SK-N-MC (cell line): ENCODE measurements around the gene AQP5.

Experiments used
- DNase-seq: peaks from one replicate; pipeline ENCODE4 v3.0.0-alpha.2; 2011; ENCODE audit warnings: low read depth, low spot score
- H3K27ac ChIP-seq: fragments of 200-600 bp; sonication (generic); 2 replicates; pipeline ENCODE4 v1.5.1; 2016; ENCODE audit warnings: mixed run types
- H3K36me3 ChIP-seq: fragments of 200-600 bp; sonication (generic); 2 replicates; pipeline ENCODE4 v1.6.1; 2017; ENCODE audit warnings: antibody characterized with exemption, low read length, mixed read lengths; ENCODE audit not compliant: insufficient read depth
- H3K4me3 ChIP-seq: fragments of 200-600 bp; sonication (generic); 2 replicates; pipeline ENCODE4 v1.5.1; 2016
- H3K9ac ChIP-seq: fragments of 200-600 bp; sonication (generic); 2 replicates; pipeline ENCODE4 v1.8.0; 2017; ENCODE audit warnings: mixed run types, mixed read lengths; ENCODE audit not compliant: insufficient read length
- H3K9me3 ChIP-seq: fragments of 200-600 bp; sonication (generic); 2 replicates; pipeline ENCODE4 v1.6.1; 2017; ENCODE audit warnings: low read depth, mild to moderate bottlenecking, antibody characterized with exemption, low read length, moderate library complexity, mixed read lengths
- EZH2 ChIP-seq: fragments of 200-600 bp; sonication (generic); IDR thresholded peaks from one replicate; pipeline ENCODE4 v1.6.1; 2017; ENCODE audit warnings: antibody characterized with exemption
- FOXP2 ChIP-seq: optimal IDR thresholded peaks from 2 replicates; pipeline ENCODE3; 2011; ENCODE audit warnings: mild to moderate bottlenecking, moderate library complexity; ENCODE audit not compliant: insufficient read depth; ENCODE audit errors: extremely low read length, control extremely low read depth
- POLR2AphosphoS5 ChIP-seq: IDR thresholded peaks from 2 replicates; pipeline ENCODE4 v1.6.1; 2012; ENCODE audit warnings: mild to moderate bottlenecking, low read depth, low read length, borderline replicate concordance

Gene AQP5

GRCh38 chr12:49946086-49946485 lies 15.6 kb upstream of the AQP5 start:
- no peaks in the 10 kb centered on the region for H3K36me3 ChIP-seq
- no peak for DNase-seq
- no peak overlapping the region for H3K27ac ChIP-seq
- no peak for TF ChIP-seq POLR2AphosphoS5
- no peak for TF ChIP-seq FOXP2
- TF ChIP-seq EZH2, result no peak
- no peak overlapping the region for H3K9ac ChIP-seq
- H3K9me3 ChIP-seq, result no peaks in the 10 kb centered on the region
- H3K4me3 ChIP-seq, result no peak overlapping the region

- Histone ChIP-seq H3K36me3 (no peaks in the 10 kb centered on the region), H3K27ac (no peak overlapping the region), H3K9ac (no peak overlapping the region), H3K4me3 (no peak overlapping the region), H3K9me3 (no peaks in the 10 kb centered on the region)
- no peak for TF ChIP-seq POLR2AphosphoS5
- no peak for TF ChIP-seq EZH2
- no peak for TF ChIP-seq FOXP2
- DNase-seq, result no peak
These were observed 15.2 kb upstream of the AQP5 start for GRCh38 chr12:49946497-49946896.

DNA sequence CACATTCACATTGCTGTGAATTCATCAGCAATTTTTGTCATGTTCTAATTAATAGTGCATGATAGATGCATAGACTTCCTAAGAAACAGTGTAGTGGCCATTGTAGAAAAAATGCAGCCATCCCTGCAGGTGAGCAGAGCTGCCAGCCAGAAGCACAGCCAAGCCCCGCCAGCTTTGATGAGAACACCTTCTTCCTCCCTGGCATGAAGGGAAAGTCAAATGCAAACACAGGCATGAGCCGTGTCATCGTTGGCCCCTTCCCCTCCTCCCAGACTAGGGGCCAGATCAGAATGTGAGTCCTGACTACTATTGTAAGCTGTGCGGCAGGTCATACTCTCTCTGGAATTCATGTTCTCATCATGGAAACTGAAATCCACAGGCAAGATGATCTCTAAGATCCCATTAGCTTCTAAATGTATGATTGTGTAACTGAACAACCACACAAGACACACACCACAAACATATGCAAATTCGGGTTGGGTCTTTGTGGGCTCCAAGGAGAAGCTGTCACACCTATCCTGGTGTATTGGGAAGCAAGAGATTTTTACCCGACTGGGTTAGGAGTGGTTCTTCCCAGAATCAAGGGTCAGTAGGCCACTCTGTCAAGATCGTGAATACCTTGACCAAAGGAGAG lies 14.0 kb upstream of the AQP5 start:
- H3K4me3 ChIP-seq, result no peak overlapping the region
- H3K36me3 ChIP-seq, result no peaks in the 10 kb centered on the region
- H3K9ac ChIP-seq, result no peak overlapping the region
- H3K27ac ChIP-seq, result no peak overlapping the region
- TF ChIP-seq EZH2, result no peak
- H3K9me3 ChIP-seq, result no peaks in the 10 kb centered on the region
- DNase-seq, result no peak

- DNase-seq, result no peak
- H3K27ac ChIP-seq, result no peak overlapping the region
- H3K9me3 ChIP-seq, result no peaks in the 10 kb centered on the region
- no peak overlapping the region for H3K4me3 ChIP-seq
- TF ChIP-seq POLR2AphosphoS5 (no peak), EZH2 (no peak), FOXP2 (no peak)
- no peak overlapping the region for H3K9ac ChIP-seq
- H3K36me3 ChIP-seq, result no peaks in the 10 kb centered on the region
These were observed 12.5 kb upstream of the AQP5 start for GRCh38 chr12:49948866-49949845.

DNA sequence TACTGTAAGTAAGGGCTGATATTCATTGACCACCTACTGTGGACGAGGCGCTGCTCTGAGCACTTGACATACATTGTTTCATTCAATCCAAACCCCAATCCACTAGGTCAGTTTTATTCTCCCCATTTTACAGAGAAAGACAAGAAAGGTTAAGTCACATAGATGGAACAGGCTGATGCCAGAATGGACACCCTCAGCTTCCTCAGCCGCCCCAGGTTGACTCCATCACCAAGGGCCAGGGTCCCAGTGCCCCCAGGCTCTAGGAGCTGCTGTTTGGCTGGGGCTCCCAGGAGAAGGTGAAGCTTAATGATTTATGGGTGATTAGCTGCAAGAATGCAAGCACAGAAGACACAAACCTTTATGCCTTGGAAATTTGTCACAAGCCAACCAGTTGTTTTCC lies 11.8 kb upstream of the AQP5 start:
- Histone ChIP-seq H3K36me3 (no peaks in the 10 kb centered on the region), H3K27ac (no peak overlapping the region), H3K9ac (no peak overlapping the region), H3K4me3 (no peak overlapping the region), H3K9me3 (no peaks in the 10 kb centered on the region)
- TF ChIP-seq EZH2, result no peak
- TF ChIP-seq FOXP2, result no peak
- TF ChIP-seq POLR2AphosphoS5, result no peak
- no peak for DNase-seq

GRCh38 chr12:49950273-49951251 lies 11.1 kb upstream of the AQP5 start, which contains the start of gene AQP2:
TSS of gene AQP2 (plus strand) at chr12:49950737. CDS start at chr12:49950831, 94 bp downstream.
- Histone ChIP-seq H3K9ac (no peak within 1 kb of the TSS), H3K27ac (no peak within 1 kb of the TSS), H3K9me3 (no peaks in the 10 kb centered on the region), H3K36me3 (no peaks in the 10 kb centered on the region), H3K4me3 (no peak within 1 kb of the TSS)
- no peak for DNase-seq
- TF ChIP-seq EZH2 (no peak), POLR2AphosphoS5 (no peak), FOXP2 (no peak)

DNA sequence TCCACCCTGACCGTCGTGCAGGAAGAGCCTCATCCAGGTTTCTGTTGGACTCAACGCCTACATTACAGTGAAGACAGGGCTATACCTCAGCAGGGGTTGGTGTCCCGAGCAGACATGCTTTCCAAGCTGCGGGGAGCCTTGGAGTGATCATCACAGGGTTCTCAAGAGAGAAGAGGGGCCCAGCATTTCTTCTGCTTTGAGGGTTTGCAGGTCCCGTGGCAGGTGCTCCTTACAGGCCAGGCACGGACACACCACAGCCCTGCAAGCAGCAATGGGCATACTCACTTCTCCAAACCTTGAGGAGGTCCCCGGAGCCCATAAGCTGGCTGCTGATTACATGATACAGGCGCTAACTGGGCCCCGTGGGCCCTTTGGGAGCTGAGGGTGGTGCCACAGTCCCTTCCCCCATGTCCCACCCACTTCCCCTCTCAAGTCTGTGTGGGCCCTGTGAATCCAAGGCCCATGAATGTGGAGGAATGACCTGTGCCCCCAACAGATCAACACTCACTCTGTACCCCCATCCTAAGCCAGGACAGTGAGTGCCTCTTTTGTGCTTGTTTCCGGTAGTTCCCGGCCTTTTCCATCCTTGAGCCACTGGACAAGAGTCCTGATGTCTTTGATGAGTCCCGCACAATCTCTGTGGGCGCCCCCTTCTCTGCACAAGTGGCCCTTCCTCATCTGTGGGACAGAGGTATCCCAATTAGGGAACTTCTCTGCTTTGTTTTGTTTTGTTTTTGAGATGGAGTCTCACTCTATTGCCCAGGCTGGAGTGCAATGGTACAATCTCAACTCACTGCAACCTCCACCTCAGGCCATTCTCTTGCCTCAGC lies 10.0 kb upstream of the AQP5 start:
- Histone ChIP-seq H3K9ac (no peak overlapping the region), H3K27ac (no peak overlapping the region), H3K9me3 (no peaks in the 10 kb centered on the region), H3K36me3 (no peaks in the 10 kb centered on the region), H3K4me3 (no peak overlapping the region)
- no peak for TF ChIP-seq FOXP2
- TF ChIP-seq POLR2AphosphoS5, result no peak
- no peak for TF ChIP-seq EZH2
- DNase-seq, result no peak
